Fibroblast of gingiva (primary cell): ENCODE data around the gene PLXNA2.

Source experiments
- DNase-seq: peaks from one replicate; pipeline ENCODE4 v3.0.0-alpha.2; 2011; ENCODE audit warnings: low read depth

The PLXNA2 gene

DNA sequence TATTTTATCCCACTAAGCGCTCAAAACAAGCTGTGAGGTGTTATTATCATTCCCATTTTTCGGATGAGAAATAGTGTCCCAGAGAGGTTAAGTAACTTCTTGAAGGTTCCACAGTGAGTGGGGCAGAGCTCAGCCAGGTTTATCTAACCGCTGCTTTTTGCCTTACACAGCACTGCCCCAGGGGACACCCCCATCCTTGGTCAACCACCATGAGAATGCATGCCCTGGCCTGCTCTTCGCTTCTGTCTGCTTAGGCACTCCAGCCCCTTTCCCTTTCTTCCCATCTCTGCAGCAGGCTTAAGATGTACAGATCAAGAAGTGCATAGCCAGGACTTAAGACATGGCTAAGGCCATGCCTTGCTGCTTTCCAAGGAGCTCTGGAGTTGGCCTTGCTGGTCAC lies 174.3 kb downstream of the PLXNA2 start:
- no peak for DNase-seq

DNA sequence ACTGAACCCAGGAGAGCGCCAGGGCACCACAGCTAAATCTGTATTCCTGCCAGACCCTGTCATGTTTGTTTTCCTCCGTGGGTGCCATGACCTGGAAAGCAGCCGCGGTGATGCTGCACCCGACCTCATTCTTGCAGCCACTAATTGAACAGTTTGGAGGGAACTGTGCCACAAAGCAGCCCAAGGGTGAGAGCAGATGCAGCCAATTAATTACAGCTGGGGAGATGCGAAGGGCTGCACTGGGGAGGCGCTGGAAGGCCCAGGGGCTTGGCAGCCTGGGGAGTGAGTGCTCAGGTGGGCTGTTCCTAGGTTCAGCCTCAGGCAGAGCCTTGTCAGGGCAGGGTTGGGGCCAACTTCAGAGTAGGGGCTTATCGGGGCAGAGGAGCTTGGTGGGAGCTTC lies 174.9 kb downstream of the PLXNA2 start:
- DNase-seq = no peak

DNA sequence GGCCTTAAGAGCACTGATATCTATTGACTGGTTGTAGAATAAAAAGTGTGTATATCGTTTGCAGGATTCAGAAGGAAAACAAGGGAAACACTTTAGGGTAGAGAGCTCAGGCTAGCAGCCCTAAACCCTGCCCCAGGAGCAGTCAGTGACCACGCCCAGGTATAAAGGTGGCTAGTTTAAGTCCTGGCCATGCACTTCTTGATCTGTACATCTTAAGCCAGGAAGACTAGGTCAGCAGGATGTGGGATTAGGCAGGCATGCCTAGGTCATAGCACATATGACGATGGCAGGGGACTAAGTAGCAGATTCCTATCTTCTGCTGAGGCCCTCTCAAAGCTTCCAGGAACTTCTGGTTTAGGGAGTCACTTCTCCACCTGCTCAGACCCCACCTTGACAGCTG lies 175.3 kb downstream of the PLXNA2 start:
- DNase-seq = no peak

- no peak for DNase-seq
Measured at GRCh38 chr1:208068407-208068806, 175.8 kb downstream of the PLXNA2 start.

DNA sequence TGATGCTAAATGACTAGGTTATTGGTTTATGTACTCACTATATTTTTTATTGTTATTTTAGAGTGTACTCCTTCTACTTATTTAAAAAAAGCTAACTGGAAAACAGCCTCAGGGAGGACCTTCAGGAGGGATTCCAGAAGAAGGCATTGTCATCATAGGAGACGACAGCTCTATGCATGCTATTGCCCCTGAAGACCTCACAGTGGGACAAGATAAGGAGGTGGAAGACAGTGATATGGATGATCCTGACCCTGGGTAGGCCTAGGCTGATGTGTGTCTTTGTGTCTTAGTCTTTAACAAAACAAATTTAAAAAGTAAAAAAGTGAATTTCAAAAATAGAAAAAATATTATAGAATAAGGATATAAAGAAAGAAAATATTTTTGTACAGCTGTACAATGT lies 177.6 kb downstream of the PLXNA2 start:
- DNase-seq = no peak

- no peak for DNase-seq
Measured at GRCh38 chr1:208065862-208066261, 178.3 kb downstream of the PLXNA2 start.

- no peak for DNase-seq
Measured at GRCh38 chr1:208061632-208062031, 182.6 kb downstream of the PLXNA2 start.

GRCh38 chr1:208061118-208061517 lies 183.1 kb downstream of the PLXNA2 start:
- no peak for DNase-seq

DNA sequence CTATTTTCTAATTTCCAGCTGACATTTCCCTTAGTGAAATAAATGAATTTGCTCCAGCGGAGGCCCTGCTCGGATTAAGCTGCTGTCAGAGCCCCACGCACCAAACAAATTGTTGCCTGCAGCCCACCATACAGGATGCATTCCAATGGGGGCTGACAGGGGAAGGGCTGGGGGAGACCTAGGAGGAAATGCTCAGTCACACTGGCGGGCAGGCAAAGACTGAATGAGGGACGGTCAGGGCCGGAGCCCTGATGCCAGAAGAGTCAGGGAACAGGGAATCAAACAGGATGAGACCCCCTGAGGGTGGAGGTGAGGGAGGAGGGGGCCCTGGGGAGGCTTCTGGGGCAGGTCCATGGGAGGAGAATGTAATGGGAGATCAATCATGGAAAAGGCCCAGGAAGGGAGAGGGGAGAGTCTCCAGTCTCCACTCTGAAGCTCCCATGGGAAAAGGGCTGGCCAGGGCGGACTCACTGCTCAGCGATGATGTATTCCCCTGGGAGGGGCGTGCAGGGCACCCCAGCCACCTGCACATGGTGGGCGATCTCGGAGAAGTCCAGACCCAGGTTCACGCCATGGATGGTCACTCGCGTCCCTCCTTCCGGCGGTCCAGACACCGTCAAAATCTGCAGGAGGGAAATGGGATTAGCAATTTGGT lies 183.8 kb downstream of the PLXNA2 start:
- DNase-seq = no peak

GRCh38 chr1:208059409-208060001 lies 184.7 kb downstream of the PLXNA2 start:
- no peak for DNase-seq

DNA sequence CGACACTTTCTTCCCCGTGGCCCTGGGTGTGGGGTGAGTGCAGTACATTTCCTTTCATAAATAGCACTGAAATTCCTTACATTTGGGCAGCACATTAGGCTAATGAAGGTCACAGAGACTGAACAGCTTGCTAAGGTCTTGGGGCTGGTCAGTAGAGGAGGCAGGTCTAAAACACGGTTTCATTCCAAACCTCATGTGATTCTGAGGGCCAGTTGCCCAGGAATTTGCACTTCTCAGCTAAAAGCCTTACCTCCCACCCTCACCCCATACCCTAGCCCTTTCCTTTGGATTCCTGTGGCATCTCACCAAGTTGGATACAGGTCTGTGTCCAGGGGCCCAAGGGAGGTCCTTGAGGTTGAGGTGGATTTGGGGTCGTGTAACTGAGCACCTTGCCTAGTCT lies 185.4 kb downstream of the PLXNA2 start:
- DNase-seq = no peak

DNA sequence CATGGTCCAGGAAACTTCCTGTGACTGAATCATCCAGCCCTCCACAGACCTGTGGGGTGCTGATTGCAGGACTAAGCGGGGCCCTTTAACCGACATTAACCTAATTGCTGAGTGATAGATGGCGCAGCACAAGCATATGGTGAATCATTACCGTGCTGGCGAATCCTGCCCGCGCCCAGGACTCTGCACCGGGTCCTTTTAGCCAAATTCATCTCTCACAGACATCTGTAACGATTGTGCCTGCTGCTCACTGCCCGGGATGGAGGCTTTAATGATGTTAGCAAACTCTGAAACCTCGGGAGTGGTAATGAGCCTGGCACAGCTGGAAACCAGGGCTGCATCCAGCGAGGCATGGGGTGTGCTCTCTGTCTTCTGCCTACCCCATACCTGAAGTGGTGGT lies 185.9 kb downstream of the PLXNA2 start:
- DNase-seq = no peak

DNA sequence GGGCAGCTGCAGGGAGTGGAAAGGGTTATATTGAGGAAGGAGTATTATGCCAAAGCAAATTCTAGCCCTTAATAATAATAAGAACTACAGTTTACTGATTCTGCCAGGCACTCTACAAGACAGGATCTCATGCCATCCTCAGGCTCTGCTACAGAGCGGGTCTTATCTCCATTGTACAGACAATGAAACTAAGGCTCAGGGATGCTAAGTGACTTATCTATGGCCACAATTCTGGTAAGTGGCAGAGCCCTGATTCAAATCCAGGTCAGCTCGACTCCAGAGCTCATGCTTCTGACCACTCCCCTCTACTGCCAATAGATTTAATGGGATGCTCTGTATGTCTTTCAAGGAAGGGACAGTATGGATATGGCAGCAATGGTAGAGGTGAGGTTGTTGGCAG lies 187.1 kb downstream of the PLXNA2 start:
- DNase-seq = no peak

DNA sequence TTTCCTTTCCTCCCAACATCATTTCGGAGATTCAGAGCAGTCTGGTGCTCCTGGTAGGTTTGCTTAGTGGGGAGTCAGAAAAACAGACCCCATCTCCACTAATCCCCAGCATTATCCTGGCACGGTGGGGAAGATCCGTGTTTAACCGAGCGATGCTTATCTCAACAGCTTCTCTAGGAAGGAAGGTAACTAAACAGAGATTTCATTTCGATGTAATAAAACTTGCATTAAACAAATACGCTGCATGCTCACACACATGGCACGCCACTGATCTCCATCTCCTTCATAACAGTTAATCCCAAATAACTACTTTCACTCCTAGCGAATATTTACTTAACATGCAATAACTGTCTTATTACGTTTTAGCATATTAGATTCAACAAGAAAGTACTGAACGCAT lies 188.6 kb downstream of the PLXNA2 start:
- no peak for DNase-seq

DNA sequence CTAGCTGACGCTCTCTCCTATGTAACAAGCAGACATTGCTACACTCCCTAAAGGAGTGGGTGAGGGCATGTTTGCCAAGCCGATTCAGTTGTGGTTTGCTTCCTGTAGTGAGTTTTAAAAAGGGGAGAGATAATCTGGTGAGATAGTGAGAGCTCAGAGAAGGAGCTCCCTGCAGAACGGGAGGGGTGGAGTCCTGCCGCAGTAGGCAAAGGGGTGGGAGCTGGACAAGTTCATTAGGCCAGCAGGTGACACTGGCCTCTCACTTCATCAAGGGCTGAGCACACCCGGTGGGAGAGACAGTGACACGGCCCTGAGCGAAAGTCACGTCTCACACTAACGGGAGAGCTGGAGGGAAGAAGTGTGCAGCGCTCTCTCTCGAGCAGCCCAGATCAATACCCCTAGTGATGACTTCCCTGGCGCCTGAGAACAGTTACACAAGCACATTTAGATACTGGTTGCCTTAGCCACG lies 189.2 kb downstream of the PLXNA2 start:
- DNase-seq = no peak

- no peak for DNase-seq
Measured at GRCh38 chr1:208054485-208054884, 189.7 kb downstream of the PLXNA2 start.

DNA sequence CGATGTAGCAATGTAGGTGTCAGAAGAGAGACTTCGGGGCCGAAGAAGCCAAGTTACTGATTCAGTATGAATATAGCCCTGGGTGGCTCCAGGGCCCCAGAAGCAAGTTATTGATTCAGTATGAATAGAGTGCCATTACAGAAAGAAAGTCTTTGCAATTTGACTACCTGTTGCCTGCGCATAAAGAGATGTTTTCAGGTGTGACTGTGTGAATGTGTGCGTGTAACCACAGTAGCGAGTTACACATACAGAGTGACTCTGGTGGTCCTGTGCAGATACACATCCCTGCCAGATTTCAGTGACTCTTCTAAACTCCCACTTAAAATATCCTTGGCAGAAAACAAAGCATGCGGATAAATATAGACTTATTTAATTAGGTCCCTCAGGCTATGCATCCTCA lies 190.5 kb downstream of the PLXNA2 start:
- no peak for DNase-seq

GRCh38 chr1:208052926-208053407 lies 191.2 kb downstream of the PLXNA2 start:
- DNase-seq = no peak

DNA sequence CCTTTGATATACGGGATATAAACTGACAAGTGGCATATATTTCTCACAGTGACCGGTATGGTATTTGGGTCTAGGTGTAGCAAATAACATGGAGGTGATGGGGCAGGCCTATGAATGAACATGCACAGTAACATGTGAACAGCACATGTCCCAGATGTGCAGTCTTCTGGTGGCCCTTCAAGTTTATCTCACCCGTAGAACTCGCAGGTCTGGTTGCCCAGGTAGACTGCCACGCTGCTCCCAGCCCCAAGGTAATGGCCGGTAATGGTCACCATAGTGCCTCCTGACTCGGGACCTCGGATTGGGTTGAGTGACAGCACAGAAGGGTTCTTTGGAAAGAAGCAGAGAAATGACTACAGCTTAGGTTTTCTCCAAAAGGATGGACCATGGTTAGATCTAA lies 192.0 kb downstream of the PLXNA2 start:
- DNase-seq = no peak

DNA sequence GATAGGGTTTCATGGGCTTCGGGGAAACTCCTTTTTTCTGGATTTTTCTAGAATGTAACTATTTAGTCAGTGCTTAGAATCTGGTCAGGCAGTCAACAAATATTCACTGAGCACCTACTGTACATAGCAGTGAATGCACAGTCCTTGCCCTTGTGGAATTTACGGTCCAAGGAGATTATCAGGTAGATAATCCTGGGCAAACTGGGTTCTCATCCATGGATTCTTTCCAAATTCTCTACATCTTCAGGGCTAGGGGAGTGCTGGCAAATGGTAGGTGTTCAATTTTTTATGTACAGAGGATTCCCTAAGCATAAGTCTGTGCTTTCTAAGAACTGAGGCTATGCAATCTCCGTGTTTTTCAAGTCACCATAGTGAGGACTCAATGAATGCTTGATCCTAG lies 192.5 kb downstream of the PLXNA2 start:
- no peak for DNase-seq

DNA sequence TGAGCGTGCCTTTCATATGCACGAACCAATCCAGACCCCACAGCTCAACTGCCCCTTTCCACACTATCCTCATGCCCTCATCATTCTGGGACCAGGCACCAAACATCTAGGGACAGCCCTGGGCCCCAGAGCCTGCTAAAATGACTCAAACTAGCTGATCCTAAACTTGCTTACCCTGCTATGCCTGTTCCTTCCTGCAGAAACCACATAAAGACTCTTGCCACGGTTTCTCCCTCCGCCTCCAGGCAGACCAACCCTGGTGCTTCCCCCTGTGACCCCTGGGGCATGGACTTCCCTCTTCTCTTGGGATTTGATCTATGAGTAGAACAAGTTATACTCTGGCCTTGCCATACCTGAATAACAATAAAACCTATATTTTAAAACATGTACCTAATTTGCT lies 195.3 kb downstream of the PLXNA2 start:
- DNase-seq = no peak

DNA sequence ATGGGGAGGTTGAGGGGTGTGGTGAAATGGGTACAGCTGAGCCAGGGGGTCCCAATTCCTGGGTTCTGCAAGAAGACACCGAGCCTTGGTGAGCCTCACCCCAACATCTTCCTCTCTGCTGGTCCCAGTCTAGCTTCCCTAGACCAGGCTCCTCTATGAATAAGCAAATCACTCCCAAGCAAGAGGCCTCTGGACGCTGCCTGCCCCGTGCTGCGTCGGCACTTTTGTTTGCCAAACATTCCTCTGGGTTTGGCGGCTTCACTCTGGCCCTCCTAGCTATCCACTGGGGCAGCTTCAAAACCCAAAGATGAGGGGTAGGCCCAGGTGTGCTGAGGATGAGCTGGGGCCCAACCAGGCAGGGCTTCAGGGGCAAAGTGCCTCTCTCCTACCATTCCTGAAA lies 196.2 kb downstream of the PLXNA2 start:
- DNase-seq = peak; percentile 29

GRCh38 chr1:208047476-208047934 lies 196.7 kb downstream of the PLXNA2 start:
- peak; percentile 74 for DNase-seq
